DMS 273 (cell line): Measurements from ENCODE around the gene CD82.
A peak's percentile ranks its signal among the peaks of the same experiment; 100 is the strongest.

Experiments
- DNase-seq: peaks from one replicate; lab custom pipeline; 2025; ENCODE audit not compliant: unreplicated experiment; lab: John Stamatoyannopoulos, UW

Gene CD82

GRCh38 chr11:44574610-44575287 lies 9.3 kb downstream of the CD82 start:
- no peak for DNase-seq

- DNase-seq = no peak
Observed at GRCh38 chr11:44575288-44575672, 9.8 kb downstream of the CD82 start.

- no peak for DNase-seq
Observed at GRCh38 chr11:44575962-44576361, 10.5 kb downstream of the CD82 start.

GRCh38 chr11:44576656-44577055 lies 11.2 kb downstream of the CD82 start:
- DNase-seq = no peak

- DNase-seq = no peak
Observed at GRCh38 chr11:44577231-44577830, 11.9 kb downstream of the CD82 start.

- no peak for DNase-seq
Observed at GRCh38 chr11:44578279-44578678, 12.8 kb downstream of the CD82 start.

GRCh38 chr11:44579302-44579761 lies 13.9 kb downstream of the CD82 start:
- no peak for DNase-seq

- peak; percentile 78 for DNase-seq
Observed at GRCh38 chr11:44580701-44581100, 15.2 kb downstream of the CD82 start.

- no peak for DNase-seq
Observed at GRCh38 chr11:44581246-44581645, 15.8 kb downstream of the CD82 start.

GRCh38 chr11:44582641-44583352 lies 17.3 kb downstream of the CD82 start:
- DNase-seq = no peak

- DNase-seq = no peak
Observed at GRCh38 chr11:44583353-44583669, 17.8 kb downstream of the CD82 start.

GRCh38 chr11:44585421-44585820 lies 20.0 kb downstream of the CD82 start:
- no peak for DNase-seq

- no peak for DNase-seq
Observed at GRCh38 chr11:44589301-44589700, 23.8 kb downstream of the CD82 start.

GRCh38 chr11:44590769-44591168 lies 25.3 kb downstream of the CD82 start:
- no peak for DNase-seq

GRCh38 chr11:44591557-44591956 lies 26.1 kb downstream of the CD82 start:
- no peak for DNase-seq

GRCh38 chr11:44592125-44592940 lies 26.9 kb downstream of the CD82 start:
- DNase-seq = no peak

- DNase-seq = peak; percentile 16
Observed at GRCh38 chr11:44593251-44593650, 27.8 kb downstream of the CD82 start.

- DNase-seq = peak; percentile 62
Observed at GRCh38 chr11:44595006-44595405, 29.5 kb downstream of the CD82 start.

- peak; percentile 54 for DNase-seq
Observed at GRCh38 chr11:44595964-44596381, 30.5 kb downstream of the CD82 start.

- no peak for DNase-seq
Observed at GRCh38 chr11:44596525-44597276, 31.2 kb downstream of the CD82 start.
